Thoracic aorta endothelial cell (primary cell): ENCODE measurements around the gene ADGRL4. TPM values are rescaled to one million over a fixed set of nuclear protein-coding genes. Genes with fewer than 3 reads are reported as not detected.

ENCODE experiments used
- total RNA-seq: library from RNA; depleted of rRNA; stranded (reverse); fragments of >200 nt; gene quantifications from 2 replicates; pipeline ENCODE4 v1.2.3, GENCODE V29; 2012

Gene ADGRL4
- total RNA-seq, result 335 and 338 TPM in 2 replicates

GRCh38 chr1:79006564-79006963, at the start of gene ADGRL4:
TSS of gene ADGRL4 (minus strand) at chr1:79006730. CDS start at chr1:79006654, 76 bp downstream.

